Dermis blood vessel endothelial cell (primary cell): ENCODE results near the gene FTH1. TPM values are rescaled to one million over a fixed set of nuclear protein-coding genes. Genes with fewer than 3 reads are reported as not detected.

Experiments
- DNase-seq: peaks from one replicate; pipeline ENCODE4 v3.0.0; 2010
- total RNA-seq: library from RNA; depleted of rRNA; stranded (reverse); fragments of >200 nt; gene quantifications from 2 replicates; pipeline ENCODE4 v1.2.3, GENCODE V29; 2014

The FTH1 gene
- total RNA-seq, 1 donor from 2014 or later = 742 TPM

- DNase-seq = no peak
Observed at GRCh38 chr11:61914471-61915171, 52.8 kb downstream of the FTH1 start.

Other genes starting within 250 kb of the FTH1 start
- gene MYRF, start 215.0 kb downstream of the FTH1 start, total RNA-seq = 0.17 and 0.28 TPM in 2 replicates
- 27.9 and 41.0 TPM in 2 replicates for gene TMEM258, start 175.0 kb downstream of the FTH1 start, total RNA-seq
- gene FEN1, start 174.7 kb downstream of the FTH1 start, total RNA-seq = 27.4 and 48.5 TPM in 2 replicates
- 34.9 and 73.6 TPM in 2 replicates for gene FADS1, start 150.6 kb downstream of the FTH1 start, total RNA-seq
- 75.9 and 253 TPM in 2 replicates for gene FADS2, start 139.3 kb downstream of the FTH1 start, total RNA-seq
- gene FADS3, start 76.1 kb downstream of the FTH1 start, total RNA-seq = 128 and 242 TPM in 2 replicates
- gene RAB3IL1, start 50.1 kb downstream of the FTH1 start, total RNA-seq = 9.0 and 9.9 TPM in 2 replicates
- gene BEST1, start 17.3 kb downstream of the FTH1 start, total RNA-seq = 0.05 TPM in 1 of 2 replicates, not detected in the other
- 17.0 and 51.2 TPM in 2 replicates for gene INCENP, start 156.4 kb upstream of the FTH1 start, total RNA-seq
- not detected in 2 replicates for gene SCGB1D1, start 222.6 kb upstream of the FTH1 start, total RNA-seq
- not detected in 2 replicates for gene SCGB2A1, start 241.0 kb upstream of the FTH1 start, total RNA-seq